GM21619 (cell line): Measurements from ENCODE around the gene ZDHHC3.
A peak's percentile ranks its signal among the peaks of the same experiment; 100 is the strongest.

Experiments
- ATAC-seq: cut with Tn5 transposase; IDR thresholded peaks from one replicate; pipeline ENCODE4 v1.9.1; 2021; ENCODE audit not compliant: unreplicated experiment

ZDHHC3 gene, protein sequence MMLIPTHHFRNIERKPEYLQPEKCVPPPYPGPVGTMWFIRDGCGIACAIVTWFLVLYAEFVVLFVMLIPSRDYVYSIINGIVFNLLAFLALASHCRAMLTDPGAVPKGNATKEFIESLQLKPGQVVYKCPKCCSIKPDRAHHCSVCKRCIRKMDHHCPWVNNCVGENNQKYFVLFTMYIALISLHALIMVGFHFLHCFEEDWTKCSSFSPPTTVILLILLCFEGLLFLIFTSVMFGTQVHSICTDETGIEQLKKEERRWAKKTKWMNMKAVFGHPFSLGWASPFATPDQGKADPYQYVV

DNA sequence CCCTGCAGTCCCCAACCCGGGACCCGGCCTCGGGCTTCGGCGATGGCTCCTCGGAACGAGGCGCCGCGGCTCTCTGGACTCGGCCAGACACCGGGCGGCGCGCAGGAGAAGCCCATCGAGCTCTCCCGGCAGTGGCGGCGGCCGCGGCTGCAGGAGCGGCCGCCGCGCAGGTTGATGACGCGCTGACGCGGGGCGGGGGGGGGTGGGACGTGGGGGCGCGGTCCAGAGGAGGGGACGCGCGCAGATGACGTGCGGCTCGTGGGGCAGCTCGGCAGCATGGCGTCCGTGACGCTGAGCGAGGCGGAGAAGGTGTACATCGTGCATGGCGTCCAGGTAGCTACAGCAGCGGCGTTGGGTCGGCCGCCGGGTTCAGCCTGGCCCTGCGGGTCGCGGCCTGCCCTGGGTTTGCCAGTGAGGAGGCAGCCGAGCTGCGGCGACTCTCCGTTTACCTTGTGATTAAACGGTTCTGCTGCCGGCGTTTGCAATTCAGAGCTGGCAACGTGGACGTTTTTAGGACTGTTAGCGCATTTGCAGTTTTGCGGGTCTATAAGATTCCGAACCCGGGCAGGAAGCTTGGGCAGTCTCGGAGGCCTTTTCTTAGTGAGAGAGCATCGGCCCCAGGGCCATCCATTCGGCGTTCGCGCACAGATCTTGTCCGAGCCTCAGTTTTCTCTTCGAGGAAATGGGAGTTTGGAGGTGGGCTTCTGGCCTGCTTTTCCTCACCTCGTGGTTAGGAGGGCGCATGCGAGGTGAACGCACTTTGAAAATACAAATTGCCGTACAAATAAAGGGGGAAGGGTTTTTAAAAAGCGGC, at the start of gene ZDHHC3, which contains the start of gene EXOSC7:
TSS of gene ZDHHC3 (minus strand) at position 173 of the 814 bp plus-strand sequence. CDS start 16,738 bp downstream, outside the sequence.
TSS of gene EXOSC7 (plus strand) at position 243 of the 814 bp plus-strand sequence. CDS start at position 277, 34 bp downstream.
- peak; percentile 83 for ATAC-seq

DNA sequence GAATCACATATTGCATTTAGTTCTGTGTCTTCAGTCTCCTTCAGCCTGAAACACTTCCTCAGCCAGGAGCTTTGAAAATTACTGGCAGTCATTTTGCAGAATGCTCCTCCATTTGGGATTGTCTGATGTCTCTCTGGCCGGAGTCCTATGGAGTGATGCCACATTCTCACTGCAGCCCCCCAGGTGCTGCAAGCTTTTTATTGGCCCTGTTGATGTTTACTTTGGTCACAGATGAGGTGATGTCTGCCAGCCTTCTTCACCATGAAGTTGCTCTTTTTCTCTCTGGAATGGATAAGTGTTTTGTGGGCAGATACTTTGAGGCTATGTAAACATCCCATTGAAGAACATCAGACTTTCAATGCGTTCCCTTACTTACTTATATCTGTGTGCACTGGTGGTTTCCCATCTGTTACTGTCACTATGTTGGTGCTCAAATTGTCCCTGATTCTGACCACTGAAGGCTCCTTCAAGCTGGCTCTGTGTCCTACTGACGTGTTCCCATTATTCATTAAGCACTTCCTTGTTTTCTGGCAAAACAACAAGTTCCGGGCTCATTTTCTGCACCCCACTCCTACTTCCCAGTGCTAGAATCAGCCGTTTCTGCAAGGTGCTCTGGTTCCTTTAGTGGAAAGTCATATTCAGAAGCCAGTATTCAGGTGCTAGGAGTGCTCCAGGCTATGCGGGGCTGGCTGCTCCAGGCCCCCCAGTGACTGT, 48.7 kb upstream of the ZDHHC3 start:
- ATAC-seq = no peak

DNA sequence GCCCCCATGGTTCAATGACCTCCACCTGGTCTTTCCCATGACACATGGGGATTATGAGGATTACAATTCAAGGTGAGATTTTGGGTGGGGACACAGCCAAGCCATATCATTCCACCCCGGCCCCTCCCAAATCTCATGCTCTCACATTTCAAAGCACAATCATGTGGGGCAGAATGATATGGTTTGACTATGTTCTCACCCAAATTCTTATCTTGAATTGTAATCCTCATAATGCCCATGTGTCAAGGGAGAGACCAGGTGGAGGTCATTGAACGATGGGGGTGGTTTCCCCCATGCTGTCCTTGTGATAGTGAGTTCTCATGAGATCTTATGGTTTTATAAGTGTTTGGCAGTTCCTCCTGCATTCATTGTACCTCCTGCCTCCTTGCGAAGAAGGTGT, 47.7 kb upstream of the ZDHHC3 start:
- ATAC-seq = no peak

DNA sequence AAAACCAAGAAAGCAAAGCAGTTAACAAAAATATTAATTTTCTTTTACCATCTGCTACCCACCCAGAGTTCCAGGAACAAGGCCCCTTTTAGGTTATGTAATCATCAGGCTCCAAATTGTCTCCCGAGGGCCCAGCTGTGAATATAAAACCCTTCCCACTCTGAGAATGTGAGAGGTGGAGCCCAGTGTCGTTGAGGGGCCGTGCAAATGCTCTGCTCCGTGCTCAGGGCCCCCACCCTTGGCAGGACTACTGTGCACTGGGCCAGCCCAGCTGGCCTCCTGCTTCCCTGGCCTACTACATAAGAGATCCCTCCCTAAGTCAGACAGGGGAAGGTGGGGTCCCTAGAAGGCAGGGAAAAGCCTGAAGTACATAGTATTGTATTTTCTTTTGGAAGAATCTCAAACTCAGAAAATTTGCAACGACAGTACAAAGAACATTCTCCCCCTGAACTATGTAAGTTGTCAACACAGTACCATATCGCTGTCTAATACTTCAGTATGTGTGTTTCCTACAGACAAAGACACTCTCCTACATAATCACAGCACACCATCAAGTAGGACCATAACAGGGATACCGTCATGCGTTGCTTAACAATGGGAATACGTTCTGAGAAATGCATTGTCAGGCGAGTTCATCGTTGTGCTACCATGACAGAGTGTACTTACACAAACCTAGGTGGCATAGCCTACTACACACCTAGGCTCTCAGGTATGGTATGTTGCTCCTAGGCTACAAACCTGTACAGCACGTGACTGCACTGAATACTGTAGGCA, 45.7 kb upstream of the ZDHHC3 start:
- ATAC-seq = no peak

DNA sequence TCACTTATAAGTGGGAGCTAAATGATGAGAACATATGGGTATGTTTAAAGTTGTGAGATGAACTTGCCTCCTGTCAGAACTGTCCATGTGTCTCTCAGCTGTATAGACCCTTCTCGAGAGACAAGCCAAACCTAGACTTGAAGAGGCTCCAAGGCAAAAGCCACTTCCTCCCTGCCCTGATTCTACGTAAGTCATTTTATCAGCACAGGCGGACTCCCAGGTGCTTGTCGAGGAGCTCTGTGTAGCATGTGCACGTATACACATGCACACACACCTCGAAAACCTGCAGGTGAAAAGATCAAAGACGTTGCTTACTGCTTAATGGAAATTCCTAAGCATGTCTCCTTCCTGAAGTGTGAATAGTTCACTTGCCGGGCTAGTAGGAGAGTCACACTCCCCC, 44.6 kb upstream of the ZDHHC3 start:
- ATAC-seq = no peak

DNA sequence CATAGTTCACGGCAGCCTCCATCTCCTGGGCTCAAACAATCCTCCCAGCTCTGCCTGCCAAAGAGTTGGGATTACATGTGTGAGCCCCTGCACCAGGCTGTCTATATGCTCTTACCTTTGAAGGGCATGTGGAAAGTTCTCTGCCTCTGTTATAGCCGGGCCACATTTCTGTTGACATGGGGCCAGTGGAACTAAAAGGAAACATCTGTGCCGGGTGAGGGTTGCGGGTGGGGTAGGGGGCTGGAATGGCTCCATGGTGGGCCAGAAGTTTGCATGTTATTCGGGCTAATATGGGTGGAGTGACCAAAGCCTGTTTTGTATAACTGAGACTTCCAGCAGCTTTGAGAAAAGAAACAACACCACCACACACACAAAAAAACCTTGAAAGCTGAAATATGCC, 41.8 kb upstream of the ZDHHC3 start:
- no peak for ATAC-seq

DNA sequence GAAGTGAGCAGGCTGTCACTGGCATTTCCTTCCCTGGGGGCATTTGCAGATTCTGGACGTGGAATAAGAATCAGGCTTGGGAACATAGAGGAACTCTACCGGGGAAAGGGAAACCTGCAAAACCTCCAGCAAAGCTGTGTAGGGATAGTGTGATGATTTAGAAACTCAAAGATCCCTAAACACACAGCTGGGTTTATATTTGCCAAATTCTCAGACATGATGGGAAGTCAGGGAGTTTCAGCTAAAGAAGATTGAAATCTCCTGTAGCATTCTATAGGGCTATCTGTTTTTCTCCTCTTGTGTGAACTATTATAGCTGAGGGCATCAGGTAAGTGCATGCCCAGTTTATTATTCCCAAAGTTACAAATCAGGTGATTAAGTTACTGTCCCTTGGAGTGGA, 40.9 kb upstream of the ZDHHC3 start:
- ATAC-seq = no peak

DNA sequence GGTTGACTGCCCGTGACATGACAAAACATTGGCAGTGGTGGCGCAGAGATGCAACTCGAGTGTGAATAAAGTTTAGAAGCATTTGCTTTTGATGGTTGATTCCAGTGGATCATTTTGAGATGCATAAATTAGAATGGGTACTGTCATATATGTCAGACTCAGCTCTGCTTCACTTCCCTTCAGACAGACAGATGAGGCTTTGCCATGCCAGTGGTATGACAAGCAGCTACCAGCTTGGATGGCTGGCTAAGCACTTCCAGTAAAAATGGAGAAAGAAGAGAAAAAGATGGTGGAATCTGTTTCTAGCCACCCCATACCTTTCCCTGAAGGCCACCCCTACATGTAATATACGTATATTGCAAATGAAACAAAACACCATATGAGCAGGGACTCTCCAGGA, 36.6 kb upstream of the ZDHHC3 start:
- ATAC-seq = no peak

DNA sequence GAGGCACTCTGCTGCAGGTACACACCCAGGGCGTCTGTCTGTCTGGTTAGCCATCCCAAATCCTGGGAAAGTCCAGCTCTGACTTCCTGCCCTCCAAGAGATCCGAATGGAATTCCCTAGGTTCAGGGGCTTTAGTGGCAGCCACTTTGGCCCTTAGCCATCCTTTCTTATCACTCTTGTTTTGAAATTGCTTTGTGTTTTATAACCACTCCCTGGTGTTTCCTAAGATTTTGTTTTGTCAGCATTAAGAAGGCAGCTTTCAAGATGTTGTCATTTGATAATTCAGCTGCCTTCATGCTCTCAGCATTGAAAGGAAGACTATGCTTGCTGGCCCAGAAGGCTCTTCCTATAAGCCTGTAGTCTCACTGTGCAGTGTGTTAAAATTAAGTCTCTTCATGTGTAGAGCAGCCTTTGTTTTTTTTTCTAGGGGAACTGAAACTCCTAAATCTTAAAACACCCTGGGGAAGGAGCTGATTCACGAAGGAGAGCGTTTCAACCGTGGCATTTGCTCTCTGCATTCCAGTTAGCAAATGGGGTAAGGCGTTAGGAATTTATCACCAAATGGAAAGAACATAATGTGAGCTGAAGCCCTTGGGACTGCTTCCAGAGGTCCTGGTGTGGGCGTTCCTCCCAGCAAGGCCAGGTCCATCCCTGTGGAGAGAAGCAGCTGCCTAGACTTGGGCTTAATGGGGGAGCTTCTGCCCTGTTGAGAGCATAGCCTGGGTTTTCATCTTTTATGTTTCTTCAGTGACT, 36.0 kb upstream of the ZDHHC3 start:
- no peak for ATAC-seq

DNA sequence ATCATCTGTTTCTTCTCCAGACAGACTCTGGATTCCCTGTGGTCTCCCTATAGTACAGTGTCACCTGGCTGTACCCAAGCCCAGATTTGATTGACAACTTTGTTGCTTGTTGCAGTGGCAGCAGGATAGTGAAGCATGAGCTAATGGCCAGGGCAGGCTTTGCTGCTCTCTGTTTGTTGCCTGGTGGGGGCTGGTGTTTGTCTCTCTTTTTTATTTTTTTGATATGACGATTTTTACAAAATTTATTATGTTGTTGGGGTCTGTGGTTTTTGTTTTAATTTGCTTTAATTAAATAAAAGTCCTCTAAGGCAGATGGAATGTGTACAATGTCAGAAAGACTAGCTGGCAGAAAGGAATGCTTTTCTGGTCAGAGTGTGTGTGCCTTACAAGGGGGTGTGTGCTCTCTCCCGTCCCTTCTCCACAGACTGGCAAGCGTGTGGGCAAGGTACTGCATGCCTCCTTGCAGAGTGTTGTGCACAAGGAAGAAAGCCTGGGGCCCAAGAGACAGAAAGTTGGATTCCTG, 34.9 kb upstream of the ZDHHC3 start:
- ATAC-seq = no peak

DNA sequence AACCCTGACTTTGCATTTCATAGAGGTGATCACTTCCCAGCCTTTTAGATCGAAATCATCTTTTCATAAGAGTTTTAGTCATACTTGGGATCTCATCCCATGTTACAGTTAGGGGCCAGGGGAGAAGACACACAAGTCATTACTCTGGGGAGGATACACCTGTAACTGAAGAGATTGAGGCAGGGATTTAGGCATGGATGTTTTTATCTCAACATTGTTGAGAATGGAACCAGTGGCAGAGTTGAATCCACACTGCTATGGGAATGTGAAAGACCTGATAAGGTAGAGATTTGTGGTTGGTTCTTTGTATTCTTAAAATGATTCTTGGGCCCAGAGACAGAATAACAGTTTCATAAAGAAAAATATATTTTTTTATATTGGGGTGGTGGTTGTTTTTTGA, 33.9 kb upstream of the ZDHHC3 start:
- no peak for ATAC-seq

DNA sequence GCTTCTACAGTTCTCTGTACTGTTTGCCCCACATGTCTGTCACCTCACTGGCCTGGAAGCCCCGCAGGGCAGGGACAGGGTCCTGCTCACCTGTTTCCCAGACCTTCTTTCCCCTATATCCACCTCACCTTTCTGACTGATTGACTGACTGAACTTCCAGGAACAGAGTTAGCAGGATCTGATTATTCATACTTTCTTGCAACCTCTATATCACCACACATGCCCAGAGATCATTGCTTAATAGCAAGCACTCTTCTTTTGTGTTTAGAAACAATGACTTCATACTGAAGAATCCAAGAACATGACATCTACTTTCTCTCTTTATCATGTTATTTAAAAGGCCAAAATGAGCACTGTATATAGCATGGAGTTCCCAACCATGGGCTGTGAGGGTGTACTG, 32.1 kb upstream of the ZDHHC3 start:
- no peak for ATAC-seq

DNA sequence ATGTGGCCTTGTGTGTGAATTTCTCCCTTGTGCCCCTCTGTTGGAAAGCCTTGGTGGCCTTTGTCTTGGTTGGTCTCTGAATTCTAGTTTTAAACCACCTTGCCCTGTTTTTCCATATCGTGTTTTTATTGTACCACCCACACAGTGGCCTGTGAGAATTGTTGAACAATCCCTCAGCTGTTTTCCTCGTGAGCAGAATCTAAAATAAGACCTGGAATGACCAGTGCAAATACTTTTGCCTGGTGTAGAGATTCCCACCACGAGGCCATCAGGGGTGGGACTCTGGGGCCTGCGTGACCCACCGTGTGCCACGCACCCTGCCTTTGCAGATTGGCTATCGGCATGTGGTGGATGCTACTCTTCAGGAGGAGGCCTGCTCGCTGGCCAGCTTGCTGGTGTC, 31.1 kb upstream of the ZDHHC3 start:
- no peak for ATAC-seq

DNA sequence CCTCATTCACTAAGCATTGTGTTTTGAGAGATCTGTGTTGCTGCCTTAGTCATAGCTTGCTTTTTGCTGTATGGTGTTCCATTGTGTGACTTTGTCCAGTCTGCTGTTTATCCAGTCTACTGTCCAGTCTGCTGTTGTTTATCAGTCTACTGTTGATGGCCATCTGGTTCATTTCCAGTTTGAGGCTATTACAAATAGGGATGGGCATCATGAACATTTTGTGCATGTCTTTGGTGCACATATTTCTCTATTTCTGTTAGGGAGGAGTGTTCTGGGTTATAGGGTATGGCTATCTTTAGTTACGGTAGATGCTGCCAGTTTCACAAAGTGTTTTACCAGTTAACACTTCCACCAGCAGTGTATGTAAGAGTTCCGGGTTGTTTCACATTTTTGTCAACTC, 27.9 kb upstream of the ZDHHC3 start:
- no peak for ATAC-seq

DNA sequence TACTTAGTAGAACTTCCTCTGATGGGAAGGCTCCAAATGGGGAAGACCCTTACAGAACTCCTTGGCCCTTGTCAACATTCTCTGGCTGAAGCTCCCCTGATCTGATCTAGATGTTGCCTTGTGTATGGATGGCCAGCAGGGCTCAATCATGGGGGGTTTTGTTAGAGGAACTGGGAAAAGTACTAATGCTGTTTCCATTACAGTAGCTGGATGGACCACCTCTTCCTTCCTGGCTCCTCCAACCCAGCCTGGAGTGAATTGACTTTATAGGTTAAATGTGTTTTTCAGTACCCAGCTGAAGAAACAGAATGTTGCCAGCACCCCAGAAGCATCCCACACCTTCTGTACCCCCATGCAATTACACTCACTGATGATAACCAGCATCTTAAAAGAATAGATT, 27.4 kb upstream of the ZDHHC3 start:
- no peak for ATAC-seq

DNA sequence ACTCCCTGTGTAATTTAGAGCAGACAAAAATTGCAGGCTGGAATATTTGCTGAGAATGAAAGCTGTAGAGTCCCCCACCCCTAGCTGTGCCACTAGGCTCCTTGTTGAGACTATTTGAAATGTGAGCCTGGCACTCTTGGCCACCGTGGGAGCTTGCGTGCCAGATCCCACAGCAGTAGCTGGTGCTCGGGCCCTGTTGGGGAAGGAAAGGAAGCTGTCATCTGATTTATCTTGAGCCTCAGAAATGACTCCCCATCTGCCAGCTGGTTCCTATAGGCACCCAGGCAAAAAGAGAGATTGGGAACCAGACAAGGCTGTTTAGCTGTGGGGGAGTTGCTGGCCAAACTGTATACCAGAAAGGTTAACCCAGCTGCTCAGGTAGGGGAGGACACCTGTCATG, 26.7 kb upstream of the ZDHHC3 start:
- no peak for ATAC-seq

DNA sequence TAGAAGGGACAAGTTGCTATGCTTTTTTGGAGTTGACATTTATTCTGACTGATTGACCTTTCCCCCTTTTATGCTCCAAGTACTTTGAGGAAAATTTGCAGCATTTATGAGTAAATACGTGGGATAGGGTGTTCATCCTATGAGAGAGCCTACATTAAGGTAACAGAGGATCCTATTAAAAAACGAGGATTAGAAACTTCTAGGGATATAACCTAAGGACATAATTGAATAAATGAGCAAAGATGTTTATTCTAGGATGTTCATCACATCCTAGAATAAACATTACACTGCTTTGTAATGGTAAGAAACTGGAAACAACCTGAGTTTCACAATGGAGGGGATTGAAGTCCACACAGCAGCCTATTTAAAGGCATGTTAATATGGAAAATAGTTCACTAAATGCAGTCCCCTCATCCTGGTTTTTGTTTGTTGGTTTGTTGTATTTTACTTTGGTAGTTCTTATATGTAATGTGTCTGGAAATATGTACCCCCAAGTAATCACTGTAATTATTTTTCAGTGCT, 26.2 kb upstream of the ZDHHC3 start:
- no peak for ATAC-seq

DNA sequence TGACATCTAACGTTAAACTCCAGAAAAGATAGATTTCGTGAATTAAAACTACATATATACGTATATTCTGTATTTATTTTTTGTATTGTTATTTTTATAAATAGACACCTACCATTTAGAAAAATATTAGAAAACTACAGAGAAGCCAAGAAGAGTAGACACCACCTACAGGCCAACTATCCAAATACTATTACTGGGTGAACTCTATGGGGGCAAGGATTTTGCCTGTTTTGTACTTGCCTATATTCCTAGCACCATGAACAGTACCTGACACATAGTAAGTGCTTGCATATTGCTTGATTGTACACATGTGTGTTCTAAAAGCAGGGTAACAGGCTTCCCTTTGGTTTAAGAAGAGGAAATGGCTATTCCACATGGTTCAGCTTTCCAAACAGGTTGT, 25.8 kb upstream of the ZDHHC3 start:
- no peak for ATAC-seq

DNA sequence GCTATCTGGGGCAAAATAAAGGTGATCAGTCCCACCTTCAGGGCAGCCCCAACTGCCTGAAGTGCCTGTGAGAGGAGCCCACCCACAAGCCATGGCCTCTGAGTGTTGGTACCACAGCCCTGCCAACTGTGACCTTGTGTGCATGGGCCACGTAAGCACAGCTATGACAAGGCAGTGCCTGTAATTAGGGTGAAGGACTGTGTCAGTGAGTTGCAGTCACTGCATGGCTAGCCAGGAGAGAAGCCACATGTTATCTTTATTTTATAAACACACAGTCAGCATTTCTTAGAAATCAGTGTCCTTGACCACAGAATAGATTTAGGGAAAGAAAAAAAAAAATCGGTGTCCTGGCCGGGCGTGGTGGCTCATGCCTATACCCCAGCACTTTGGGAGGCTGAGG, 24.8 kb upstream of the ZDHHC3 start:
- no peak for ATAC-seq

DNA sequence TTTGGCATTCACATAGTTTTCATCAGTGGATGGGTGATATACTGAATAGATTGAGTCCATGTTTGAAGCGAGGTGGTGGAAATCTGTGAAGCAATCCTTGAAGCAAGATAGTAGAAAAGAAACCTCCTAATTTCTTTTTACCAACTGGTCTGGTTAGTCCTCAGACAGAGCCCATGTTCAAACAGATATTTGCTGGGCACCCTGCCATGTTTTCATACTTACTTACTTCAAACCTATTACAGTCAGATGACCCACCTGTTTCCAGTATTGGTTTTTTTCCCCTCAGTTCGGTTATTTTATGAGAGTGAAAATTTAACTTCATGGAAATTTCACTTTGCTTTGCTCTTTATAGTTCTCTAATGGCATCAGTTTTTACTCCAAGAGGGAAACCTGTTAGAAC, 23.8 kb upstream of the ZDHHC3 start:
- ATAC-seq = no peak
